T-helper 17 cell (primary cell): ENCODE measurements around the gene DPP10. TPM values are rescaled to one million over a fixed set of nuclear protein-coding genes. Genes with fewer than 3 reads are reported as not detected.

Source experiments
- ATAC-seq: fragments of 150-1000 bp; cut with Tn5 transposase; 2 replicates; pipeline ENCODE4 v1.10.0; 2021; ENCODE audit warnings: mild to moderate bottlenecking, moderate library complexity
- DNase-seq, 3 donors: peaks; one replicate each; pipeline versions ENCODE4 v3.0.0 to v3.0.0-alpha.2; 2020 to 2021
- H3K9me3 ChIP-seq: one replicate; pipeline ENCODE4 v1.7.0; 2013; ENCODE audit warnings: low read length, mild to moderate bottlenecking; ENCODE audit not compliant: control insufficient read depth, poor library complexity, severe bottlenecking
- H3K27ac Mint-ChIP-seq: one replicate; pipeline ENCODE4 v1.8.0; 2022; ENCODE audit warnings: mild to moderate bottlenecking, moderate library complexity, mixed read lengths
- H3K27me3 Mint-ChIP-seq: one replicate; pipeline ENCODE4 v1.8.0; 2022; ENCODE audit warnings: mixed read lengths
- H3K36me3 Mint-ChIP-seq: one replicate; pipeline ENCODE4 v1.8.0; 2022; ENCODE audit warnings: low read depth, mixed read lengths
- H3K4me1 Mint-ChIP-seq: one replicate; pipeline ENCODE4 v1.8.0; 2022; ENCODE audit warnings: mild to moderate bottlenecking, mixed read lengths
- H3K4me3 Mint-ChIP-seq: one replicate; pipeline ENCODE4 v1.8.0; 2022; ENCODE audit warnings: mild to moderate bottlenecking, moderate library complexity, mixed read lengths
- total RNA-seq, 4 donors: library from RNA in 2 of 4; stranded (reverse) in 2 of 4; gene quantifications; one replicate each; pipeline ENCODE4 v1.2.3 and lab custom pipeline; 2022 to 2026

Gene DPP10
- total RNA-seq, 2 donors from 2014 or later, result not detected

- Mint-ChIP-seq H3K4me3 (no peak overlapping the region), H3K4me1 (no peaks in the 10 kb centered on the region), H3K27me3 (peaks cover under 1% of the 10 kb centered on the region), H3K36me3 (no peaks in the 10 kb centered on the region), H3K27ac (no peak overlapping the region)
- H3K9me3 ChIP-seq, result no peaks in the 10 kb centered on the region
- no peak for ATAC-seq
- DNase-seq, result no peak
These were observed 135.2 kb downstream of the DPP10 start for GRCh38 chr2:114577657-114578056.

- Mint-ChIP-seq H3K4me3 (no peak overlapping the region), H3K27ac (no peak overlapping the region), H3K27me3 (no peaks in the 10 kb centered on the region), H3K36me3 (no peaks in the 10 kb centered on the region), H3K4me1 (no peaks in the 10 kb centered on the region)
- no peak for ATAC-seq
- no peak for DNase-seq
- no peaks in the 10 kb centered on the region for H3K9me3 ChIP-seq
These were observed 137.1 kb downstream of the DPP10 start for GRCh38 chr2:114579542-114579941.

- Mint-ChIP-seq H3K36me3 (no peaks in the 10 kb centered on the region), H3K27ac (no peak overlapping the region), H3K4me1 (no peaks in the 10 kb centered on the region), H3K4me3 (no peak overlapping the region), H3K27me3 (no peaks in the 10 kb centered on the region)
- DNase-seq (no peak), ATAC-seq (no peak)
- no peaks in the 10 kb centered on the region for H3K9me3 ChIP-seq
These were observed 138.2 kb downstream of the DPP10 start for GRCh38 chr2:114580691-114581090.

- H3K27me3 Mint-ChIP-seq, result no peaks in the 10 kb centered on the region
- no peak overlapping the region for H3K27ac Mint-ChIP-seq
- DNase-seq (no peak), ATAC-seq (no peak)
- no peak overlapping the region for H3K4me3 Mint-ChIP-seq
- no peaks in the 10 kb centered on the region for H3K36me3 Mint-ChIP-seq
- H3K9me3 ChIP-seq, result no peaks in the 10 kb centered on the region
- no peaks in the 10 kb centered on the region for H3K4me1 Mint-ChIP-seq
These were observed 155.9 kb downstream of the DPP10 start for GRCh38 chr2:114598329-114598728.

- no peak overlapping the region for H3K27ac Mint-ChIP-seq
- no peaks in the 10 kb centered on the region for H3K4me1 Mint-ChIP-seq
- H3K27me3 Mint-ChIP-seq, result no peaks in the 10 kb centered on the region
- ATAC-seq (no peak), DNase-seq (no peak)
- no peak overlapping the region for H3K4me3 Mint-ChIP-seq
- H3K9me3 ChIP-seq, result no peaks in the 10 kb centered on the region
- H3K36me3 Mint-ChIP-seq, result no peaks in the 10 kb centered on the region
These were observed 166.8 kb downstream of the DPP10 start for GRCh38 chr2:114609203-114609602.

- H3K27me3 Mint-ChIP-seq, result no peaks in the 10 kb centered on the region
- H3K4me3 Mint-ChIP-seq, result no peak overlapping the region
- no peaks in the 10 kb centered on the region for H3K36me3 Mint-ChIP-seq
- ATAC-seq (no peak), DNase-seq (no peak)
- H3K9me3 ChIP-seq, result no peaks in the 10 kb centered on the region
- no peak overlapping the region for H3K27ac Mint-ChIP-seq
- no peaks in the 10 kb centered on the region for H3K4me1 Mint-ChIP-seq
These were observed 167.4 kb downstream of the DPP10 start for GRCh38 chr2:114609801-114610200.

GRCh38 chr2:114610677-114611076 is 168.2 kb downstream of the DPP10 start:
- no peak overlapping the region for H3K4me3 Mint-ChIP-seq
- DNase-seq (no peak), ATAC-seq (no peak)
- H3K4me1 Mint-ChIP-seq, result no peaks in the 10 kb centered on the region
- no peaks in the 10 kb centered on the region for H3K36me3 Mint-ChIP-seq
- H3K27ac Mint-ChIP-seq, result no peak overlapping the region
- H3K27me3 Mint-ChIP-seq, result no peaks in the 10 kb centered on the region
- no peaks in the 10 kb centered on the region for H3K9me3 ChIP-seq

- Mint-ChIP-seq H3K4me3 (no peak overlapping the region), H3K36me3 (no peaks in the 10 kb centered on the region), H3K4me1 (no peaks in the 10 kb centered on the region), H3K27me3 (no peaks in the 10 kb centered on the region), H3K27ac (no peak overlapping the region)
- ATAC-seq (no peak), DNase-seq (no peak)
- no peaks in the 10 kb centered on the region for H3K9me3 ChIP-seq
These were observed 172.2 kb downstream of the DPP10 start for GRCh38 chr2:114614592-114614991.

GRCh38 chr2:114628481-114628880 is 186.0 kb downstream of the DPP10 start:
- Mint-ChIP-seq H3K4me3 (no peak overlapping the region), H3K27ac (no peak overlapping the region), H3K4me1 (no peaks in the 10 kb centered on the region), H3K27me3 (no peaks in the 10 kb centered on the region), H3K36me3 (no peaks in the 10 kb centered on the region)
- no peak for DNase-seq
- H3K9me3 ChIP-seq, result no peaks in the 10 kb centered on the region
- no peak for ATAC-seq

GRCh38 chr2:114631146-114631545 is 188.7 kb downstream of the DPP10 start:
- no peaks in the 10 kb centered on the region for H3K9me3 ChIP-seq
- ATAC-seq, result no peak
- no peaks in the 10 kb centered on the region for H3K27me3 Mint-ChIP-seq
- no peaks in the 10 kb centered on the region for H3K36me3 Mint-ChIP-seq
- no peak for DNase-seq
- no peak overlapping the region for H3K4me3 Mint-ChIP-seq
- H3K4me1 Mint-ChIP-seq, result no peaks in the 10 kb centered on the region
- no peak overlapping the region for H3K27ac Mint-ChIP-seq

GRCh38 chr2:114642166-114642770 is 199.8 kb downstream of the DPP10 start:
- H3K4me3 Mint-ChIP-seq, result no peak overlapping the region
- H3K4me1 Mint-ChIP-seq, result no peaks in the 10 kb centered on the region
- H3K9me3 ChIP-seq, result no peaks in the 10 kb centered on the region
- ATAC-seq (no peak), DNase-seq (no peak)
- no peaks in the 10 kb centered on the region for H3K27me3 Mint-ChIP-seq
- H3K27ac Mint-ChIP-seq, result no peak overlapping the region
- H3K36me3 Mint-ChIP-seq, result no peaks in the 10 kb centered on the region

GRCh38 chr2:114642988-114643553 is 200.6 kb downstream of the DPP10 start:
- H3K4me1 Mint-ChIP-seq, result no peaks in the 10 kb centered on the region
- ATAC-seq (no peak), DNase-seq (no peak)
- H3K27ac Mint-ChIP-seq, result no peak overlapping the region
- H3K27me3 Mint-ChIP-seq, result no peaks in the 10 kb centered on the region
- H3K4me3 Mint-ChIP-seq, result no peak overlapping the region
- no peaks in the 10 kb centered on the region for H3K9me3 ChIP-seq
- H3K36me3 Mint-ChIP-seq, result no peaks in the 10 kb centered on the region

- DNase-seq, result no peak
- no peaks in the 10 kb centered on the region for H3K9me3 ChIP-seq
- Mint-ChIP-seq H3K27ac (no peak overlapping the region), H3K4me1 (no peaks in the 10 kb centered on the region), H3K27me3 (no peaks in the 10 kb centered on the region), H3K4me3 (no peak overlapping the region), H3K36me3 (no peaks in the 10 kb centered on the region)
- ATAC-seq, result no peak
These were observed 209.5 kb downstream of the DPP10 start for GRCh38 chr2:114651933-114652332.

GRCh38 chr2:114659880-114660279 is 217.4 kb downstream of the DPP10 start:
- H3K27ac Mint-ChIP-seq, result no peak overlapping the region
- no peak overlapping the region for H3K4me3 Mint-ChIP-seq
- DNase-seq (no peak), ATAC-seq (no peak)
- no peaks in the 10 kb centered on the region for H3K4me1 Mint-ChIP-seq
- H3K9me3 ChIP-seq, result no peaks in the 10 kb centered on the region
- H3K36me3 Mint-ChIP-seq, result peaks cover 2% of the 10 kb centered on the region
- peaks cover 12% of the 10 kb centered on the region for H3K27me3 Mint-ChIP-seq
